K562 (cell line): ENCODE results near the gene ZBTB22. TPM values are rescaled to one million over a fixed set of nuclear protein-coding genes. Genes with fewer than 3 reads are reported as not detected.

Source experiments
- BDP1 ChIP-seq: IDR thresholded peaks from 3 replicates; pipeline ENCODE4 v1.6.1; 2011; ENCODE audit not compliant: insufficient read length, insufficient read depth
- ETV1 ChIP-seq: fragments of 450-650 bp; conservative IDR thresholded peaks from 2 replicates; pipeline ENCODE4 v1.6.1; 2016; ENCODE audit warnings: missing genetic modification characterization, control low read depth, low read depth, missing compliant biosample characterization
- NCOA6 ChIP-seq: fragments of 450-650 bp; IDR thresholded peaks from 2 replicates; pipeline ENCODE4 v1.6.1; 2017; ENCODE audit warnings: mild to moderate bottlenecking
- POLR2G ChIP-seq: fragments of 200-400 bp; formaldehyde crosslinking; IDR thresholded peaks from 2 replicates; pipeline ENCODE4 v1.6.1; 2017; ENCODE audit warnings: low read depth, mild to moderate bottlenecking, antibody characterized with exemption, low read length, moderate library complexity
- ZNF408 ChIP-seq: fragments of 250-450 bp; sonication (Bioruptor Pico); IDR thresholded peaks from 2 replicates; pipeline ENCODE4 v1.4.0; 2020; ENCODE audit warnings: low read depth, mild to moderate bottlenecking, moderate library complexity
- ZNF785 ChIP-seq: fragments of 250-450 bp; sonication (Bioruptor Pico); IDR thresholded peaks from 2 replicates; pipeline ENCODE4 v1.4.0; 2020; ENCODE audit warnings: mild to moderate bottlenecking
- polyA plus RNA-seq, 8 experiments: library from polyadenylated mRNA; depleted of rRNA in 4 of 8; stranded (reverse) in 5 of 8; unstranded in 3 of 8; fragments of >200 nt; fragmentation: Nextera tagmentation in 2 of 8; fragmentation: Illumina TruSeq in 1 of 8; extraction: Ambion mirVana in 2 of 8; extraction: Trizol in 1 of 8; gene quantifications; 2 replicates each; pipeline versions ENCODE4 v1.2.1 to v1.2.3, GENCODE V29; 2011 to 2014; ENCODE audit warnings: inconsistent platforms in 1 of 8, missing spikeins in 1 of 8
- total RNA-seq, 7 experiments: library from RNA; depleted of rRNA in 6 of 7; stranded (reverse); fragments of >200 nt in 6 of 7; fragmentation: Illumina TruSeq in 2 of 7; extraction: Trizol in 2 of 7; gene quantifications; 2 replicates each; pipeline versions ENCODE4 v1.2.1 to v1.2.3, GENCODE V29; 2011 to 2021; ENCODE audit warnings: low replicate concordance in 1 of 7
- TF ChIP-seq, protein P1 (sequence below), 3 experiments: fragments of 200-800 bp in 1 of 3; fragments of 250-450 bp in 1 of 3; fragments of 450-650 bp in 1 of 3; sonication (Bioruptor Pico) in 1 of 3; sonication (Bioruptor generic) in 1 of 3; formaldehyde crosslinking in 1 of 3; IDR thresholded peaks; 2 replicates each; pipeline versions ENCODE4 v1.6.1 to v1.8.0; 2016 to 2022; ENCODE audit warnings: mild to moderate bottlenecking in 2 of 3, missing genetic modification characterization in 2 of 3, missing compliant biosample characterization in 1 of 3, moderate library complexity in 1 of 3
- TF ChIP-seq, protein P2 (sequence below): fragments of 450-650 bp; IDR thresholded peaks from 2 replicates; pipeline ENCODE4 v1.6.1; 2016; ENCODE audit warnings: mild to moderate bottlenecking, moderate library complexity
- TF ChIP-seq, protein P3 (sequence below), 2 experiments: fragments of 450-650 bp; conservative IDR thresholded peaks; 2 replicates each; pipeline ENCODE4 v1.6.1; 2017; ENCODE audit warnings: mild to moderate bottlenecking in 2 of 2, moderate library complexity in 2 of 2

ZBTB22 gene
- total and polyA plus RNA-seq, 9 of the 15 experiments (the other 6 are each of a cell fraction or from before 2014, with no cell fraction given): 0.21 to 11.9 (median 7.1) TPM

DNA sequence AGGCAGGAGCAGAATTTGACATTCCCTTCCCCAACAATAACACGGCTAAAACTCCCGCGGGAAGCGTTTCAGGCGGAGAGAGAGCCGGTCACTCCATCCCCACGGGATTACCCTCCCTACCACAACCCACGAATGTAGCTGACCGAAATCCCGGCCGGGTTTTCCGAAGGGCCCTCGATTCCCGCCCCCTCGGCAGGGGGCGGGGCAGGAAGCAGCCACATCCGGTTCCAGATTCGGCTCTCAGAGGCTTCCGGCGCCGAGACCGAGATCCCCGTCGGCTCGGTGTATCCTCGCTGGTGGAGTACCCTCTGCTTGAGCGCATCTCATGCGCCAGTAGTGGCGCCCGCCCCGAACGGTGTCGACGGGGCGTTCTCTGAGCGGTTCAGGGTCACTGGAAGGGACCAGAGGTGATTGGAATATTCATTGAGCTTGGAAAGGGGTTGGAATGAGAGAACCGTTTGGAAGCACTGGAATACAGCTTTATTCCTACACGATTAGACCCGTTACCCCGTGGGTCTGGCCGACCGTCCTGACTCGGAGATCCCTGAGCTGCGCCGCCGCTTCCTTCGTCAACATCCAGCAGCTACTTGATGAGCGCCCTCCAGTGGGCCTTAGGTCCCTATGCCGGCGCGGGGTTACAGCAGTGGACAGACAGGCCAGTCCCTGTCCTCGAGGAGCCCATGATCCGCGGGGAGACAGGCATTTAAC is 18.2 kb downstream of the ZBTB22 start (continued):
- TF ChIP-seq, protein P1, sequence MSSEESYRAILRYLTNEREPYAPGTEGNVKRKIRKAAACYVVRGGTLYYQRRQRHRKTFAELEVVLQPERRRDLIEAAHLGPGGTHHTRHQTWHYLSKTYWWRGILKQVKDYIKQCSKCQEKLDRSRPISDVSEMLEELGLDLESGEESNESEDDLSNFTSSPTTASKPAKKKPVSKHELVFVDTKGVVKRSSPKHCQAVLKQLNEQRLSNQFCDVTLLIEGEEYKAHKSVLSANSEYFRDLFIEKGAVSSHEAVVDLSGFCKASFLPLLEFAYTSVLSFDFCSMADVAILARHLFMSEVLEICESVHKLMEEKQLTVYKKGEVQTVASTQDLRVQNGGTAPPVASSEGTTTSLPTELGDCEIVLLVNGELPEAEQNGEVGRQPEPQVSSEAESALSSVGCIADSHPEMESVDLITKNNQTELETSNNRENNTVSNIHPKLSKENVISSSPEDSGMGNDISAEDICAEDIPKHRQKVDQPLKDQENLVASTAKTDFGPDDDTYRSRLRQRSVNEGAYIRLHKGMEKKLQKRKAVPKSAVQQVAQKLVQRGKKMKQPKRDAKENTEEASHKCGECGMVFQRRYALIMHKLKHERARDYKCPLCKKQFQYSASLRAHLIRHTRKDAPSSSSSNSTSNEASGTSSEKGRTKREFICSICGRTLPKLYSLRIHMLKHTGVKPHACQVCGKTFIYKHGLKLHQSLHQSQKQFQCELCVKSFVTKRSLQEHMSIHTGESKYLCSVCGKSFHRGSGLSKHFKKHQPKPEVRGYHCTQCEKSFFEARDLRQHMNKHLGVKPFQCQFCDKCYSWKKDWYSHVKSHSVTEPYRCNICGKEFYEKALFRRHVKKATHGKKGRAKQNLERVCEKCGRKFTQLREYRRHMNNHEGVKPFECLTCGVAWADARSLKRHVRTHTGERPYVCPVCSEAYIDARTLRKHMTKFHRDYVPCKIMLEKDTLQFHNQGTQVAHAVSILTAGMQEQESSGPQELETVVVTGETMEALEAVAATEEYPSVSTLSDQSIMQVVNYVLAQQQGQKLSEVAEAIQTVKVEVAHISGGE (CRISPR knock-in tag; IDR thresholded peaks at IDR 0.05): peak in 1 of 3 experiments; percentile 89; a peak in 4 of 6 replicates
- TF ChIP-seq NCOA6: peak; percentile 90
- TF ChIP-seq, protein P2, sequence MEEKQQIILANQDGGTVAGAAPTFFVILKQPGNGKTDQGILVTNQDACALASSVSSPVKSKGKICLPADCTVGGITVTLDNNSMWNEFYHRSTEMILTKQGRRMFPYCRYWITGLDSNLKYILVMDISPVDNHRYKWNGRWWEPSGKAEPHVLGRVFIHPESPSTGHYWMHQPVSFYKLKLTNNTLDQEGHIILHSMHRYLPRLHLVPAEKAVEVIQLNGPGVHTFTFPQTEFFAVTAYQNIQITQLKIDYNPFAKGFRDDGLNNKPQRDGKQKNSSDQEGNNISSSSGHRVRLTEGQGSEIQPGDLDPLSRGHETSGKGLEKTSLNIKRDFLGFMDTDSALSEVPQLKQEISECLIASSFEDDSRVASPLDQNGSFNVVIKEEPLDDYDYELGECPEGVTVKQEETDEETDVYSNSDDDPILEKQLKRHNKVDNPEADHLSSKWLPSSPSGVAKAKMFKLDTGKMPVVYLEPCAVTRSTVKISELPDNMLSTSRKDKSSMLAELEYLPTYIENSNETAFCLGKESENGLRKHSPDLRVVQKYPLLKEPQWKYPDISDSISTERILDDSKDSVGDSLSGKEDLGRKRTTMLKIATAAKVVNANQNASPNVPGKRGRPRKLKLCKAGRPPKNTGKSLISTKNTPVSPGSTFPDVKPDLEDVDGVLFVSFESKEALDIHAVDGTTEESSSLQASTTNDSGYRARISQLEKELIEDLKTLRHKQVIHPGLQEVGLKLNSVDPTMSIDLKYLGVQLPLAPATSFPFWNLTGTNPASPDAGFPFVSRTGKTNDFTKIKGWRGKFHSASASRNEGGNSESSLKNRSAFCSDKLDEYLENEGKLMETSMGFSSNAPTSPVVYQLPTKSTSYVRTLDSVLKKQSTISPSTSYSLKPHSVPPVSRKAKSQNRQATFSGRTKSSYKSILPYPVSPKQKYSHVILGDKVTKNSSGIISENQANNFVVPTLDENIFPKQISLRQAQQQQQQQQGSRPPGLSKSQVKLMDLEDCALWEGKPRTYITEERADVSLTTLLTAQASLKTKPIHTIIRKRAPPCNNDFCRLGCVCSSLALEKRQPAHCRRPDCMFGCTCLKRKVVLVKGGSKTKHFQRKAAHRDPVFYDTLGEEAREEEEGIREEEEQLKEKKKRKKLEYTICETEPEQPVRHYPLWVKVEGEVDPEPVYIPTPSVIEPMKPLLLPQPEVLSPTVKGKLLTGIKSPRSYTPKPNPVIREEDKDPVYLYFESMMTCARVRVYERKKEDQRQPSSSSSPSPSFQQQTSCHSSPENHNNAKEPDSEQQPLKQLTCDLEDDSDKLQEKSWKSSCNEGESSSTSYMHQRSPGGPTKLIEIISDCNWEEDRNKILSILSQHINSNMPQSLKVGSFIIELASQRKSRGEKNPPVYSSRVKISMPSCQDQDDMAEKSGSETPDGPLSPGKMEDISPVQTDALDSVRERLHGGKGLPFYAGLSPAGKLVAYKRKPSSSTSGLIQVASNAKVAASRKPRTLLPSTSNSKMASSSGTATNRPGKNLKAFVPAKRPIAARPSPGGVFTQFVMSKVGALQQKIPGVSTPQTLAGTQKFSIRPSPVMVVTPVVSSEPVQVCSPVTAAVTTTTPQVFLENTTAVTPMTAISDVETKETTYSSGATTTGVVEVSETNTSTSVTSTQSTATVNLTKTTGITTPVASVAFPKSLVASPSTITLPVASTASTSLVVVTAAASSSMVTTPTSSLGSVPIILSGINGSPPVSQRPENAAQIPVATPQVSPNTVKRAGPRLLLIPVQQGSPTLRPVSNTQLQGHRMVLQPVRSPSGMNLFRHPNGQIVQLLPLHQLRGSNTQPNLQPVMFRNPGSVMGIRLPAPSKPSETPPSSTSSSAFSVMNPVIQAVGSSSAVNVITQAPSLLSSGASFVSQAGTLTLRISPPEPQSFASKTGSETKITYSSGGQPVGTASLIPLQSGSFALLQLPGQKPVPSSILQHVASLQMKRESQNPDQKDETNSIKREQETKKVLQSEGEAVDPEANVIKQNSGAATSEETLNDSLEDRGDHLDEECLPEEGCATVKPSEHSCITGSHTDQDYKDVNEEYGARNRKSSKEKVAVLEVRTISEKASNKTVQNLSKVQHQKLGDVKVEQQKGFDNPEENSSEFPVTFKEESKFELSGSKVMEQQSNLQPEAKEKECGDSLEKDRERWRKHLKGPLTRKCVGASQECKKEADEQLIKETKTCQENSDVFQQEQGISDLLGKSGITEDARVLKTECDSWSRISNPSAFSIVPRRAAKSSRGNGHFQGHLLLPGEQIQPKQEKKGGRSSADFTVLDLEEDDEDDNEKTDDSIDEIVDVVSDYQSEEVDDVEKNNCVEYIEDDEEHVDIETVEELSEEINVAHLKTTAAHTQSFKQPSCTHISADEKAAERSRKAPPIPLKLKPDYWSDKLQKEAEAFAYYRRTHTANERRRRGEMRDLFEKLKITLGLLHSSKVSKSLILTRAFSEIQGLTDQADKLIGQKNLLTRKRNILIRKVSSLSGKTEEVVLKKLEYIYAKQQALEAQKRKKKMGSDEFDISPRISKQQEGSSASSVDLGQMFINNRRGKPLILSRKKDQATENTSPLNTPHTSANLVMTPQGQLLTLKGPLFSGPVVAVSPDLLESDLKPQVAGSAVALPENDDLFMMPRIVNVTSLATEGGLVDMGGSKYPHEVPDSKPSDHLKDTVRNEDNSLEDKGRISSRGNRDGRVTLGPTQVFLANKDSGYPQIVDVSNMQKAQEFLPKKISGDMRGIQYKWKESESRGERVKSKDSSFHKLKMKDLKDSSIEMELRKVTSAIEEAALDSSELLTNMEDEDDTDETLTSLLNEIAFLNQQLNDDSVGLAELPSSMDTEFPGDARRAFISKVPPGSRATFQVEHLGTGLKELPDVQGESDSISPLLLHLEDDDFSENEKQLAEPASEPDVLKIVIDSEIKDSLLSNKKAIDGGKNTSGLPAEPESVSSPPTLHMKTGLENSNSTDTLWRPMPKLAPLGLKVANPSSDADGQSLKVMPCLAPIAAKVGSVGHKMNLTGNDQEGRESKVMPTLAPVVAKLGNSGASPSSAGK: 0 out of 2 replicates have a peak, but pooled peaks have one; percentile 81
- no peak for TF ChIP-seq ZNF785
- TF ChIP-seq BDP1: no peak
- TF ChIP-seq ETV1 (tag): peak; percentile 97
- TF ChIP-seq POLR2G: peak; percentile 95
- TF ChIP-seq ZNF408 (CRISPR knock-in tag): no peak
- TF ChIP-seq, protein P3, sequence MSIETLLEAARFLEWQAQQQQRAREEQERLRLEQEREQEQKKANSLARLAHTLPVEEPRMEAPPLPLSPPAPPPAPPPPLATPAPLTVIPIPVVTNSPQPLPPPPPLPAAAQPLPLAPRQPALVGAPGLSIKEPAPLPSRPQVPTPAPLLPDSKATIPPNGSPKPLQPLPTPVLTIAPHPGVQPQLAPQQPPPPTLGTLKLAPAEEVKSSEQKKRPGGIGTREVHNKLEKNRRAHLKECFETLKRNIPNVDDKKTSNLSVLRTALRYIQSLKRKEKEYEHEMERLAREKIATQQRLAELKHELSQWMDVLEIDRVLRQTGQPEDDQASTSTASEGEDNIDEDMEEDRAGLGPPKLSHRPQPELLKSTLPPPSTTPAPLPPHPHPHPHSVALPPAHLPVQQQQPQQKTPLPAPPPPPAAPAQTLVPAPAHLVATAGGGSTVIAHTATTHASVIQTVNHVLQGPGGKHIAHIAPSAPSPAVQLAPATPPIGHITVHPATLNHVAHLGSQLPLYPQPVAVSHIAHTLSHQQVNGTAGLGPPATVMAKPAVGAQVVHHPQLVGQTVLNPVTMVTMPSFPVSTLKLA (conservative IDR thresholded peaks at IDR 0.05): peak; percentile 68 to 85
